ENCODE data around the gene TRAF3IP1.

DNA sequence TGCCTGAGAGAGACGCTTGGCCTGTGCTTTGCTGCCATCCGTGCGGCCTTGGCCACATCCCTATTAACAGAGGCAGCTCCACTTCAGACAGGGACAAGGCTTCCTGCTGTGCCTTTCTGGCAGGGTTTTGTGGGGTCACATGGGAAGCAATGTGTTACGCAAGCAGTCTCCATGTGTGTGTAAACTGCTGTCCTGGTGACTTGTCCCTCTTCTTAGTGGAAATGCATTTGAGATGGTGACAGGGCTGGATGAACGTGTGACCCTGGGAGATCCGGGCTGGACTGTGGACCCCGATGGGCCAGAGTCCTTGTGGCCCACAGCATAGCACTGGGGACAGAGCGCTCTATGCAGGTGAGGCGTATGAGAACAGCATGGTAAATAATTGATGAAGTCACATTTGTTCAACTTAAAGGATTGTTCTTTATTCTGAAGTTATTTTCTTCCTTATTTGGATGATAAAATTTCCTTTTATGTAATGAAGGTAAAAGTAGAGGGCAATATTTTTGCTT lies 129.6 kb downstream of the TRAF3IP1 start:
- TF ChIP-seq, protein P1, sequence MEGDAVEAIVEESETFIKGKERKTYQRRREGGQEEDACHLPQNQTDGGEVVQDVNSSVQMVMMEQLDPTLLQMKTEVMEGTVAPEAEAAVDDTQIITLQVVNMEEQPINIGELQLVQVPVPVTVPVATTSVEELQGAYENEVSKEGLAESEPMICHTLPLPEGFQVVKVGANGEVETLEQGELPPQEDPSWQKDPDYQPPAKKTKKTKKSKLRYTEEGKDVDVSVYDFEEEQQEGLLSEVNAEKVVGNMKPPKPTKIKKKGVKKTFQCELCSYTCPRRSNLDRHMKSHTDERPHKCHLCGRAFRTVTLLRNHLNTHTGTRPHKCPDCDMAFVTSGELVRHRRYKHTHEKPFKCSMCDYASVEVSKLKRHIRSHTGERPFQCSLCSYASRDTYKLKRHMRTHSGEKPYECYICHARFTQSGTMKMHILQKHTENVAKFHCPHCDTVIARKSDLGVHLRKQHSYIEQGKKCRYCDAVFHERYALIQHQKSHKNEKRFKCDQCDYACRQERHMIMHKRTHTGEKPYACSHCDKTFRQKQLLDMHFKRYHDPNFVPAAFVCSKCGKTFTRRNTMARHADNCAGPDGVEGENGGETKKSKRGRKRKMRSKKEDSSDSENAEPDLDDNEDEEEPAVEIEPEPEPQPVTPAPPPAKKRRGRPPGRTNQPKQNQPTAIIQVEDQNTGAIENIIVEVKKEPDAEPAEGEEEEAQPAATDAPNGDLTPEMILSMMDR (IDR thresholded peaks at IDR 0.05) = no peak
- no peak for TF ChIP-seq POLR2A (IDR thresholded peaks at IDR 0.05)
